Measurements from ENCODE around the gene NRCAM.

The NRCAM gene

DNA sequence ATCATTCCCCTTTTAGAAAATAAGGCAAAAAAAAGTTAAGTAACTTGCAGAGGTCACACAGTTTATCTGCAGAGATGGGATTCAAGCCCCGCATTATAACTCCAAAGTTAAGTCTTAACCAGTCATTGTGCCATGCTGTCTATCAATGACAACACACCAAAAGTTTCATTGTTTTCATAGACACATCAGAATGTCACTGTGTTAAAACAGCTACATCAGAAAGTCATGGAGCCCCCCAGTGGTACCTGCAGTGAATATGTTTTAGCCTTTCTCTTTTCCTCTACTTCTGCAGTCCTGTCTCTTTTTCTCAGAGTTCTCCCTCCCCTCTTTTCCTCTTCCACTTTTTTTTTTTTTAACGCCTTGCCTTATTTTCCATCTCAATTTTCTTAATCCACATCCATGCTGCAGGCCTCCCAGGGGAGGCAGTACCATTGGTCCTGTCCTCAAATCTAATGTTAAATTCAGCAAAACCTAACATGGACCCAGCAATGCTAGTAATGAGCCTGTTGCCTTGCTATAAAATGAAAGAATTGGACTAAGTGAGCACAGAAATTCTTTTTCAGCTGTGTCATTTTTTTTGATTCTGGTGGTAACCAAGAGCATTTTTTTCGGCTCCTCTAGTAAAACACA is 3.8 kb upstream of the NRCAM start:
- peak; percentile 25 for DNase-seq (ENCODE audit: low spot score)

DNA sequence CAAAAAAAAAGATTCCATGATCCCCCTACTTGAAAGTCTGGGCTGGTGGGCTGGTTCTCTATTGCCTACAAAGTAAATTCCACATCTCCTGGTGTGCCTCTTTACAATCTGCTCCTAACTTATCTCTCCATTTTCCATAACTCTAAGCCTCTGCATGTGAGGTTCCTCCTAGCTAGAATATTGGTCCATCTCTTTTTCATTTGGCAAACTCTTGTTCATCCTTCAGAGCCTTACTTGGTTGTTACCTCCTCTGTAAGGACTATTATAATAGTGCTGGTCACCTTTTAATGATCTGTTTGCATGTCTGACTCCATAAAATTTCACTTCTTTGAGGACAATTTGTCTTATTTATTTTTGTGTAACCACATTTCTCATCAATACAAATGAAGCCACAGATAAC is 1.6 kb upstream of the NRCAM start:
- no peak for DNase-seq (ENCODE audit: low spot score)

DNA sequence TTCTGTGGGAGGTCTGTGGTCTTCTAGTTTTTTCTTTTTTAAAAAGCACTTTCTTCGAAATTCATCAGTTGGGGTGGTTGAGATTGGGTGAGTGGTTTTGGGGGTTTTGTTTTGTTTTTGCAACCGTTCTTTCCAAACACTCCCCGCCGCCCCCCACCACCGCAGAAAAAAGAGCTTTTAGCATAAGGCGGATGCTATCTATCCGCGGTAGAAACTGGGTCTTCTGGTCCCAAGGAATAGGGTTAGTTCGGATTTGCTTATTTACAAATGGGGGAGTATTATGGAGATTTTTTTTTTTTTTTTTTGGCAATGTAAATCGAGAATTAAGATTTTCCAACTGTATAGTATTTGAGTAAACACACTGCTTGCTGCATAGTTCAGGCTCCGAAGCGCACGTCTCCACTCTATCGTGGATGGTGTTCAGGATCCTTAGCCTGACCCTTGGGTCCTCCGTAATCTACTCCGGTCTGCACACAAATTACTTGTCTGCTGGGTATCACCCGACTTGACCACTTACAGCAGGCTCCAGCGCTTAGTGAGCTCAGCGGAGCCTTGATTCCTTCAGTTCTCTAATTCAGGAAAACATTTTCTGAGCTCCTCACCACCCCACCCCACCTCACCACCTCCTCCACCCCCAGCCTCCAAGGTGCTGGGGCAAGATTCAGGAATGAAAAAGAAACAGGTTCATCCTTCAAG is 757 bp upstream of the NRCAM start:
- no peak for DNase-seq (ENCODE audit: low spot score)

DNA sequence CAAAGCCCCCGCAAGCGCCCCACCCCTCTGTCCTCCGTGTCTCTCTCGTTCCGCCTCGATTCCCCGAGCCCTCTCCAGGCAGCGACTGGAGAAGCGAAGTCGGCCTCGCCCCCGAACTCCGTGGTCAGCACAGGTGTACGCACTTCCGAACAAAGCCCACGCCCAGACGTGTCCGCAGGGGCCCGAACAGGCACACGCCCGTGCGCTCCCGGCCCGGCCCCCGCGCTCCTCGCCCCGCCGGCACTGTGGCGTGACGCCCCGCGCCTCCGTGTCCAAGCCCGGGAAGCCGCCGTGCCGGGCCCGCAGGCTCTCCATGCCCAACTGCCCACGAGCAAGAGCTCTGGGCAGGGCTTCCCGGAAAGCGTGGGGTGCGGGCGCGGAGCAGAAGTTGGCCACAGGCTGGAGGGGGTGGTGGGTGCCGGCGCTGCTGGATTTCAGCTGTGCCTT is 662 bp downstream of the NRCAM start:
- no peak for DNase-seq (ENCODE audit: low spot score)

DNA sequence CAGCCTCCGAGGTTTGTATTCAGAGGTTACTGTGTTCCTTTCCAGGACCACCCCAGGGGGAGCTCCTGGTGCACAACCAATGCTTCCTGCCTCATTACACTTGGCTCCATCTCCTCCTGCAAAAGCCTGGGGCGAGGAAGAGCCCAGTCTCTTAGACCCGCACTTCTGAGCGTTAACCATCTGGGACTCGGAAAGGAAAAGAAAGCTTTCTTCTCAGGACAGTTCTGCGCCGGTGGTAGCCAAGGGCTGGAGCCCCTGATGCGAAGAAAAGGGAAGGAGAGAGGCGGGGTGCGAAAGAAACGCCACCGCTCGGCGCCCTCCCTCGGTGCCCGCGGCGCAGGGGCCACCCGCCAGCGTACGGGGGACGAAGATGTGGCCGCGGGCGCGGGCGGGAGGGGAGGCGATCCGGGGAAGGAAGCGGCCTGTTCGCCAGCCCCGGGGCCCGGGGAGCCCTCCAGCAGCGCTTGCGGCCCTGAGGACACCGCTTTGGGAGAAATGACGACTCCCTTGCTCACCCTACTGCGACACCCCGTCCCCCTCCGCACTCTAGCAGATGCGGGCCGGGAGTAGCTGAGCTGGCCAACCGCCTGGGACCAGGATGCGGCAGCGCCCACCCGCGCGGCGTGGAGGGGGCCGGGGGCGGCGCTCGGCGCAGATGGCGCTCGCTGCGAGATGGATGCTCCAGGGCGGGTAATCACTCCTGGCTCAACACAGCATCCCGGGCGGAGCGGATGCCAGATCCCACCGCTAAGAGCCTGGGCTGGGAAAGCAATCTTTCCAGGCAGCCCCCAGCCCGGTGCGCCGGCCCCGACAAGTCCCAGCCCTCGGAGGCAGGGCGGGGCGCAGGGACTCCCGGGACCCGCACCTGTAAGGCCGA is 1.3 kb downstream of the NRCAM start:
- DNase-seq (ENCODE audit: low spot score): no peak

DNA sequence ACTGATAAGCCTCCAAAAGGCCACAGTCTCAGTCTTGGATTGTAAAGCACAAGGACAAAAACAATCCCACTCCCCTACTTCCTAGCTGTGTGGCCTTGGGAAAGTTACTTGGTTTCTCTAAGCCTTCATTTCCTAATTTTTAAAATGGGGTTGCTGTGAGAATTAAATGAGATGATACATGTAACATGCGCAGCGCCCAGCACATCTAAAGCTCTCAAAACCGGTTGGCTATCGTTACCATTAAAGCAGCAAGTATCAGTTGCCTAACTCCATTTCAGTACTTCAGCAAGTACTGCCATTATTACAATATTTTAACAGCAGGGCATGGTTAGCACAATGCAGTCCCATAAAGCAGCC is 1.9 kb downstream of the NRCAM start:
- no peak for DNase-seq (ENCODE audit: low spot score)

DNA sequence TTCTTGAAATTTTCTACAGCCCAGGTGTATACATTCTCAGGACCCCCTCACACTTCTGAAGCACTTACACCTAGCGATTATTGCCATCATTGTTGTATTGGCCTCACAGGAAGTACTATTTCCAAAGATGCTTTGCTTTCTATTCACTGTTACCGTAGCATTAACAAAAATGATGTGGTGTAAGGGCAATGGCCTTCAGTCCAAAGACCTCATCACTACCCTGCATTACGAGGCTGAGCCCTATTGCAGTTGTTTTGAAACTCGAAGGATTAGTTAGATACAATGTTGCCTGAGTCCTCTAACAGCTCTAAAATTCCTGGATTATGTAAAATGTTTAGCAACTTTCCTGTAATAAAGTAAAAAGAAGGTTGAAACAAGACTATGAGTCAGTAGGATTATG is 2.9 kb downstream of the NRCAM start:
- DNase-seq (ENCODE audit: low spot score): no peak

DNA sequence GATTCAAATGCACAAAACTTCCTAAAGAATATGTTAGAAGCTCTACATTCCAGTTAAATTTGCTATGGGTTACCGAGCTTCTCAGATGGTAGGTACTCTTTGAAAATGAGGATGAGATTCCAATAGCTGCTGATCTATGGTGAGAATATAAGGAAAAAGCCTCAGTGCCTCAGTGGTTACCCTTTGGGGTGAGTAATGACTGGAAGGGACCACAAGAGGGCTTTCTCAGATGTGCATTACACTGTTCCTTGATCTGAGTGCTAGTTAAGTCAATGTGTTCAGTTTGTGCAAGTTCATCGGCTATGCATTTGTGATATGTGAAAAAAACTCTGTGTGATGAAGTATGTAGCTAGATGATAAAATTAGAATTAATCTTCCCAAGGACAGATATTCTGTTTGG is 3.5 kb downstream of the NRCAM start:
- peak; percentile 23 for DNase-seq (ENCODE audit: low spot score)

DNA sequence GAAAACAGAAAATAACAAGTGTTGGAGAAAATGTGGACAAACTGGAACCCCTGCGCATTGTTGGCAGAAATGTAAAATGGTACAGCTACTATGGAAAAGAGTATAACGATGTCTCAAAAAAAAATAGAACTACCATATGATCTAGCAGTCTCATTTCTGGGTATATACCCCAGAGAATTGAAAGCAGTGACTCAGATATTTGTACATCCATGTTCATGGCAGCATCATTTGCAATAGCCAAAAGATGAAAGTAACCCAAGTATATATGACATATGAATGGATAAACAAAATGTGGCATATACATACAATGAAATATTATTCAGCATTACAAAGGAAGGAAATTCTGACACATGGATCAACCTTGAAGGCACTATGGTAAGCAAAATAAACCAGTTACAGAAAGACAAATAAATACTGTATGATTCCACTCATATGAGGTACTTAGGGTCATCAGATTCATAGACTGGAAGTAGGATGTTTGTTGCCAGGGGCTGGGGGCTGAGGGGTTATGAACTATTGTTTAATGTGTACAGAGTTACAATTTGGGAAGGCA is 4.9 kb downstream of the NRCAM start:
- DNase-seq (ENCODE audit: low spot score): no peak

DNA sequence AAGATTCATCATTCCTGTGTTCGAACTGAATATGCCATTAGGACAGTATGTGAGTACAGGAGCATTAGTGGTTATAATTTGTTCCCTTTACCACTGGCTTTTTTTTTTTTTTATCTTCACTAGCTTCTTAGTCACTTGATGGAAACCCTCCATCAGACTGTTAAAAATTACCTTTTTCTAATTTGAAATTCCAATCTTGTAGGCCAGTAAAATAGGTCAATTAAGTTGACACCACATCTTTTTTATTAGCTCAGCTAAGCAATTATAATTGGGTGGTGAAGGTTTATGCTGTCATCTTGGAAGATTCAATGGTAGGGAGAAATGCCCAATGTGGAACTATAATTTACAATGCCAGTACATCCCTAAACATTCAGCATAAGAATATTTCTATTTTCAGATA is 6.1 kb downstream of the NRCAM start:
- DNase-seq (ENCODE audit: low spot score): no peak

DNA sequence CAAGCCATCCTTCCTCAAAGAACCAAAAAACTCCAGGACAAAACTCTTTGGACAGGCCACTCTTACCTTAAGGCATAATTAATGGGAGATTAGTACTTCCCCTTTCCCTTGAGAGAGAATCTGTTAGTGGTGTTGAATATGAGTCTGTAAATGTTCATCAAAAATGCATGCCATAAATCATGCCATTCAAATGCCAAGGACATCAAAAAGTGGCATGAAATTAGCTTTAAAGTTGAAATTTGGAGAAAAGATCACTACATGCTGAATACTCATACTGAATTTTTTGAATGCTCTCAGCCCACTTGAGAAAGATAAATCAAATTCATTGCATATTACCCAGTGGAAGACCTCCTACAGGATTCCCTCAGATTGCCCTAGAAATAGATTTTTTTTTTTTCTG is 6.7 kb downstream of the NRCAM start:
- no peak for DNase-seq (ENCODE audit: low spot score)

DNA sequence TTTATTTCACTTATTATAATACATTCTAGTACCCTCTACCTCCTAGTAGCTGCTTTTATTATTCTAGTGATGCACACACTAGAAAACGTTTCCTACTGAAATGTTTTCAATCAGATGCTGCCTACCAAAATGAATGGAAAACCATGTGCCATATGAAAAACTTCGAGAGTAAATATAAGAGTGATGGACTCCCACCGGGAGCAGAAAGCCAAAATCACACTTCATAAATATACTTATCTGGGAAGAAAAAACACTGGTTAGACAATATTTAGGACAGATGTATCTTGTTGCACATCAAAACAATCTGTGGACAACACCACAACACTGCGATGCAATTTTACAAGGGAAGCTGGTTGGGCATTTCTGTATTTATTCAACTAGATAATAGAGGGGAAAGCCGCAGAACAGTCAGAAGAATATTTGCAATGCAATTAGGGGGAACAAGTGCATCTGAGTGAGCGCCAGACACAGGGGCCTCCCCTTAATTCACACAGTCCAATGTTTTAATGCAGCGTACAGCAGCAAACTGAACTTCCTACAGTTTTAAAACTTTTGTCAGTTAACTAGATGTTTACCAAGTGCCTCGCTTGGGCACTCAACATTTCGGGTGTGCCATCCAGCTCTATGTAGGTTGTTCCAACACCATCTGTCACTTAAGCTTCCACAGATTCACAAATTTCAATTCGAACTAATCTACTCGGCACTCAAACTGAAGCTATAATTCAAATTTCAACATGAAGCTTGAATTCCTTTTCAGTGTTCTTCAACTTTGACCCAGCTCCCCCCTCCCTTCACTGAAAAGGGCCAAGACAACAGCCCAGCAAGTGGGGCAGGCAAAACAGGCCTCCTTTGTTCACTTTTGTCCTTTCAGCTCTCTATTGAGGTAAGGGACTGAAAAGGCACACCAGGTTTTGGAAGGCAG is 7.4 kb downstream of the NRCAM start:
- DNase-seq (ENCODE audit: low spot score): no peak

DNA sequence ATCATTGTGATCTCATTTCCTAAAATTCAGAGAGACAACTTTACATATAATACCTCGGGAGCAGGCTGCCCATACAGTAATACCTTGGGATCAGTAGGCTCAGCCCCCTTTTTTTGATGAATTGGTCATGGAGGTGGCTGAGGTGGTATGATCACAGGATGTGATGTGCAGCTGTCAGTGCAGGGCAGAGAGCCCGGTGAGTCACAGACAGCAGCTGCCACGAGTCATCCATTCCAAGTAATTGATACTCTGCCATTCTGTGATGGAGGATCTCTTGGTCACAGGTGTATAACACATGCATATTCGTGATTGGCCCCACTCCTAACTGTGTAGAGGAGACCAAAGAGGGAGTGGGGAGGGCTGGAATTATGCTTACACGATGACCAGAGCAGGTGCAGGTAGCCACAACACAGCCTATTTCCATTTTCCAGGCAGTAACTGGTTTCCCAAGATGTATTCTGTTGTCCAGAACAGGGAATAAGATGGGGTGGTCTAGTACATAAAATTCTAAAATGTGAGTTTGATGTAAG is 14.1 kb downstream of the NRCAM start:
- peak; percentile 19 for DNase-seq (ENCODE audit: low spot score)

DNA sequence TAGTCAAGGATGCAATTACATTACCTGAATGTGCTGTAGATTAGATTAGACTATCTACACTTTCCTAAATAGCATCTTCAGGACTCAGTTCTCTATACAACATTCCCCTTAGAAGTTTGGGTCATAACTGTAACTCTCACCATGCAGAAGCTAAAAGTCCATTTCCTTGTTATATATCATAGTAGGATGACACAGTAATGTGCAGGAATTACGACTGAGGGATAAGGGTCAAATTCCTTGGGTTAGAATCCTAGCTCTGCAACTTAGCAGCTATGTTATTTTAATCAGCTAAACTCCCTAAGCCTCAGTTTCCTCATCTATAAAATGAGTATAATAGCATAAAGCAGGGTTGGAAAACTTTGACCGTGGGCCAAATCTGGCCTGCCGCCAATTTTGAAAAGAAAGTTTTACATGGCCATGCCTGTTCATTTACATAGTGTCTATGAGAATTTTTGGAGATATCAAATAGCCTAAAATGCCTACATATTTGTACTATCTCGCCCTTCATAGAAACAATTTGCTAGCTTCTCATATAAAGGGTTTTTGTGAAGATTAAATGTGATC is 14.8 kb downstream of the NRCAM start:
- no peak for DNase-seq (ENCODE audit: low spot score)

DNA sequence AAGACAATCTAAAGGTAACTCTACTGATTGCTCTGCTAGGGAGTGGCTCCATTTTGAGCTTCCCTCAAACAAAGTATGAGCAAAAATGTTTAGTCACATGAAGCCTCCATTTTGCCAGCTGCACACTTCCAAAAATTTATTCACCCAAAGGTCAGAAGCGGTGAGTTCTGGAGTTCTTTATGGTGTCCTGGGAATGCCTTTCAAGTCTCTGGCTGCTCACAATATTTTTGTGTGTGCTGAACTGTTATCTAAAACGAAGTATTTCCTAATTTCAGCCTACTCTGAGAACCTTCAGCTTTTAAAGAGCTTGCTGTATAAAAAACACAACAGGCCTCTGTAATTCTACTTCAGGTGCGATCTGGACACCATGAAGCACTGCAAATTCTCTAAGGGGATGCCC is 15.6 kb downstream of the NRCAM start:
- DNase-seq (ENCODE audit: low spot score): no peak

DNA sequence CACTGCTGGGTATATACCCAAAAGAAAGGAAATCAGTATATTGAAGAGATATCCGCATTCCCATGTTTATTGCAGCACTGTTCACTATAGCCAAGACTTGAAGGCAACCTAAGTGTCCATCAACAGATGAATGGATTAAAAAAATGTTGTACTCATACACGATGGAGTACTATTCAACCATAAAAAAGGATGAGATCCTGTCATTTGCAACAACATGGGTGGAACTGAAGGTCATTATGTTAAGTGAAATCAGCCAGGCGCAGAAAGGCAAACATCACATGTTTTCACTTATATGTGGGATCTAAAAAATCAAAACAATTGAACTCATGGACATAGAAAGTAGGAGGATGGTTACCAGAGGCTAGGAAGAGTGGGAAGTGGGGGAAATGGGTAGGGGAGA is 19.3 kb downstream of the NRCAM start:
- no peak for DNase-seq (ENCODE audit: low spot score)

DNA sequence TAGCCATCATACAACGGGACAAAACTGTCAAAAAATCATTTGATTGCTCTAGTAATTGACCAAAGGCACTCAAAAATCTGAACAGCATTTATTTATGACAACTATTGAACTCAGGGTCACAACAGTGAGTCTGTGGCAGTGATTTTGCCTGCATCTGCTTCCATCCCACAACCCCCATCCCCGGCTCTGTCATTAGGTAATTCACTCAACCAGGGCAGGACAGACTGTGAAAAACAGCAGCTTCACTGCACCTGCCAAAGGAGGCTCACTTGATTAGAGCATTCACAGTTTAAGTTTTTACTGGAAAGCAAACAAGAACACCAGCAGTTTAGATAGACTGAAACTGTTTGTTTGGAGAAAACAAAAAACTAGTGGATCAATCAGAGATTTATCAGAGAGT is 22.2 kb downstream of the NRCAM start:
- no peak for DNase-seq (ENCODE audit: low spot score)

DNA sequence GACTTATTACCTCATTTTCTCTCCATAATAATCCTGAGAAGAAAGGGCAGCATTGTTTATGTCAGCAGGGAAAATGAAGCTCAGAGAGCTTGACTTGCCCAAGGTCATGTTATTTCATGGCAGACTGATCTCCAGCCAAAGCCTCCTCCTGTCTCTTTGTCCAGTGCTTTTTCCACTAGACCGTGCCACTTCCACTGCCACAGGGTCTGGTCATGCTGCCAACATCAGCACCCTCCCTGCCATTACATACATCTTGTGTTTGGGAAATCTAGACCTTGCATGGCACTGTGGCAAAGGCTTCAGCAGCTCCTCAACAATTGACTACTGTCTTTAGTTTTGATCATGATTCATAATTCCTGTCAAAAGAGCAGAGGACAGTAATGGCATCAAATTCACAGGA is 25.1 kb downstream of the NRCAM start:
- no peak for DNase-seq (ENCODE audit: low spot score)

DNA sequence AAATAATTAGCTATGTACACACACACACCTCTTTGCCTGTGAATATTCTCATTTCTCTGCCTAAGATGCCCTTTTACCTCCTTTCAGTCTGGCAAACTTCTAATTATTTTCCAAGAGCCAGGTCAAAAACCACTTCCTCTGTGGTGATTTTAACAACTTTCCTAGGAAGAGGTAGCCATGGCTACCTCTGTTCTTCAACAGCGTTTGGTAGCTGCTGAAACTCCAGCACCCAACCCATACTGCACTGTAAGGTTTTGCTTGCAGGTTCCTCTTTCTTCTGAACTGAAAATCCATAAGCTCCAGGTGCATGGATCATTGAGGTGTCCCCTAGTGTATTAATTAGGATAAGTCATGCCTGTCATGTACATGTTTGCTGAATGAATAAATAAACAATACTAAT is 25.6 kb downstream of the NRCAM start:
- DNase-seq (ENCODE audit: low spot score): no peak

DNA sequence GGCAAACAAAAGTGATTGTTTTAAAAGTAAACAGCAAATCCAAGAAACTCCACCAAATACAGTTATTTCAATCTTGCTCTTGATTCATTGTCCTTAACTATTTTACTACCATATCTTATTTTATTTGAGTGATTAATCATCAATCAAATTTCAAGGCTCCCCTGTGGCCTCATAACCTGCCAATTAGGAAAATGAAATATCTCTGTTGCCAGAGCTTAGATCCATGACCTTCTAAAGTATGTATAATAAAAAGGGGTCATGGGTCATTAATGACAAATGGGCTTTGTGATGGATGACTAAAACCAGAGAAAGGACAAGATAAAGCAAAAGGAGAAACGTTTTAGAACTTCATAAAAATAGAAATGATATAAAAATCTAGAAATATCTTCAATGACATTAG is 28.5 kb downstream of the NRCAM start:
- DNase-seq (ENCODE audit: low spot score): no peak

DNA sequence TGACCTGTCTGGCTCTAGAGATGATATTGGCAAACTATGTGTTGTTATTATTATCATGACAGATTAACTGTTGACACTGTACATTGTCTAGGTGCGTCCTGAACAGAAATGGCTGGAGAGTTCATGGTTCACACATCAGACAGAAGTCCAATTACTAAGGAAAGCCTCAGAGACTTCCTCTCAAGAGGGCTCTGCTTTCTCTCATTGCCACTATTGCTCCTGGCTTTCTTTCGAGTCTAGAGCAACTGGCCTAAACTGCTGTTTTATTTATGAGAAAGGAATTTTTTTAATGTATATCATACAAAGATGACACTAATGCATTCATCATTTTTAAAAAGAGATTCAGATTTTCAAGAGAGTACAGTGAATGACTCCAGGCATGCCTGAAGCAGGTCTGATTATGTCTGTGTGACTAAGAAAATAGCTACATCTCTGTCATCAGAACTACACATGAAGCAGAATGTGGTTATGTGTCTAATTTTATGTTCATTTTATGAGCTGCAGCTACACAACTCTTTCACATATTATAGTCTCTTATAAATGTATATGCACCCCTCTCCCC is 30.4 kb downstream of the NRCAM start:
- DNase-seq (ENCODE audit: low spot score): no peak

All from activated CD4-positive, alpha-beta T cell treated with anti-CD3 and anti-CD28 coated beads, Interleukin-2, Interleukin-4, amounts not matched to agents 100 ng/mL and 50 ng/mL, durations not matched to agents 16 hours and 8 hours (primary cell).